Body of pancreas (tissue), 4 donors: ENCODE measurements around the gene TCF7. TPM values are rescaled to one million over a fixed set of nuclear protein-coding genes. Genes with fewer than 3 reads are reported as not detected.

ENCODE experiments used
- ATAC-seq: fragments of 150-250 bp; one replicate; pipeline ENCODE4 v1.9.1; 2016
- DNase-seq, 4 donors: peaks; one replicate each; pipeline ENCODE4 v3.0.0-alpha.2; 2019
- H3K27ac ChIP-seq, 4 donors: fragments of 200-600 bp; sonication (generic); 1 replicate in 3 of 4; 2 replicates in 1 of 4; pipeline versions ENCODE4 v1.5.1 to v1.6.1; 2016 to 2019; ENCODE audit warnings: mild to moderate bottlenecking in 1 of 4, mixed read lengths in 1 of 4, moderate library complexity in 1 of 4
- H3K27me3 ChIP-seq, 2 donors: fragments of 200-600 bp; sonication (generic); one replicate each; pipeline ENCODE4 v1.6.0; 2016; ENCODE audit warnings: mild to moderate bottlenecking in 1 of 2
- H3K36me3 ChIP-seq, 2 donors: fragments of 200-600 bp; sonication (generic); replicated peaks in 1 of 2; 2 replicates each; pipeline ENCODE4 v1.5.1; 2016; ENCODE audit warnings: low read depth in 2 of 2; ENCODE audit not compliant: insufficient read depth in 1 of 2
- H3K4me1 ChIP-seq: fragments of 200-600 bp; sonication (generic); one replicate; pipeline ENCODE4 v1.6.0; 2016
- H3K4me3 ChIP-seq, 2 donors: fragments of 200-600 bp; sonication (generic); 1 replicate in 1 of 2; 2 replicates in 1 of 2; pipeline ENCODE4 v1.5.1; 2016 to 2019
- H3K9me3 ChIP-seq, 3 donors: fragments of 200-600 bp; sonication (generic); 1 replicate in 2 of 3; 2 replicates in 1 of 3; pipeline ENCODE4 v1.5.1; 2016
- CTCF ChIP-seq, 7 experiments: fragments of 450-650 bp in 4 of 7; fragments of 200-600 bp in 3 of 7; sonication (generic) in 3 of 7; IDR thresholded peaks; one replicate each; pipeline ENCODE4 v1.5.1; 2016 to 2019; ENCODE audit warnings: antibody characterized with exemption in 7 of 7
- POLR2A ChIP-seq, 3 donors: fragments of 450-650 bp; IDR thresholded peaks; one replicate each; pipeline ENCODE4 v1.6.1; 2016; ENCODE audit warnings: antibody characterized with exemption in 3 of 3, mild to moderate bottlenecking in 2 of 3
- WGBS, 2 donors: methylation state at CpG; one replicate each; pipeline ENCODE4 v1.1.5; 2017; 5-methylcytosine and 5-hydroxymethylcytosine counted together
- intact Hi-C: fragments of 100-400 bp; cut with DNase I; formaldehyde crosslinking; loops from one replicate; pipeline ENCODE4 v1.15.1; 2023
- total RNA-seq, 2 donors: library from RNA; depleted of rRNA; stranded (reverse); fragments of >200 nt; gene quantifications; one replicate each; pipeline ENCODE4 v1.1.0, GENCODE V29; 2016

TCF7 gene
- total RNA-seq, 2 donors from 2014 or later: 6.3 to 9.1 TPM

- no peaks in the 10 kb centered on the region for H3K4me1 ChIP-seq
- no peak overlapping the region for H3K4me3 ChIP-seq
- peaks cover 0 to 1% of the 10 kb centered on the region in 2 donors for H3K36me3 ChIP-seq
- H3K27me3 ChIP-seq: no peaks in the 10 kb centered on the region
- TF ChIP-seq CTCF (IDR thresholded peaks at IDR 0.05): no peak
- no peak for TF ChIP-seq POLR2A (IDR thresholded peaks at IDR 0.05)
- ATAC-seq: no peak
- DNase-seq: peak in 3 of 4 donors; percentile 1 to 3 (median 3)
- no peak overlapping the region for H3K27ac ChIP-seq
- H3K9me3 ChIP-seq: no peaks in the 10 kb centered on the region
- intact Hi-C loops: no loop called here
- 91 to 95% methylated on average over 7 of the region's 7 CpGs for WGBS, 2 donors
These were observed 20.7 kb downstream of the TCF7 start for GRCh38 chr5:134135091-134135655.

- Histone ChIP-seq H3K4me3 (no peak overlapping the region), H3K27ac (no peak overlapping the region), H3K27me3 (no peaks in the 10 kb centered on the region), H3K9me3 (no peaks in the 10 kb centered on the region), H3K36me3 (peaks cover 0 to 1% of the 10 kb centered on the region in 2 donors), H3K4me1 (peaks cover 5% of the 10 kb centered on the region)
- WGBS, 2 donors: 38% methylated on average over 2 of the region's 2 CpGs
- DNase-seq (peak; percentile 1 to 12 (median 8)), ATAC-seq (no peak)
- TF ChIP-seq POLR2A (IDR thresholded peaks at IDR 0.05) (no peak), CTCF (IDR thresholded peaks at IDR 0.05) (no peak)
- intact Hi-C loops: no loop called here
These were observed 21.7 kb downstream of the TCF7 start for GRCh38 chr5:134136221-134136631.

- WGBS, 2 donors: 86 to 98% methylated on average over 4 to 7 of the region's 7 CpGs
- TF ChIP-seq POLR2A (IDR thresholded peaks at IDR 0.05): no peak
- no peak for TF ChIP-seq CTCF (IDR thresholded peaks at IDR 0.05)
- intact Hi-C loops: no loop called here
- H3K4me3 ChIP-seq: no peak overlapping the region
- no peaks in the 10 kb centered on the region for H3K9me3 ChIP-seq
- DNase-seq (peak in 3 of 4 donors; percentile 3 to 8 (median 8)), ATAC-seq (no peak)
- no peaks in the 10 kb centered on the region for H3K27me3 ChIP-seq
- H3K4me1 ChIP-seq: peaks cover 5% of the 10 kb centered on the region
- no peak overlapping the region for H3K27ac ChIP-seq
- H3K36me3 ChIP-seq: peaks cover 0 to 1% of the 10 kb centered on the region in 2 donors
These were observed 22.3 kb downstream of the TCF7 start for GRCh38 chr5:134136771-134137170.

GRCh38 chr5:134138416-134139376 is 24.2 kb downstream of the TCF7 start:
- intact Hi-C loops: no loop called here
- 92 to 100% methylated on average over 1 to 3 of the region's 3 CpGs for WGBS, 2 donors

More at GRCh38 chr5:134138416-134139376, 24.2 kb downstream of the TCF7 start:
- H3K9me3 ChIP-seq: no peaks in the 10 kb centered on the region
- DNase-seq (peak; percentile 1 to 9 (median 6)), ATAC-seq (no peak)
- no peak overlapping the region for H3K4me3 ChIP-seq
- no peaks in the 10 kb centered on the region for H3K27me3 ChIP-seq
- H3K27ac ChIP-seq: no peak overlapping the region
- TF ChIP-seq CTCF (IDR thresholded peaks at IDR 0.05) (no peak), POLR2A (IDR thresholded peaks at IDR 0.05) (no peak)
- peaks cover 5% of the 10 kb centered on the region for H3K4me1 ChIP-seq
- peaks cover 0 to 1% of the 10 kb centered on the region in 2 donors for H3K36me3 ChIP-seq
